Neural crest cell (in vitro differentiated cells): ENCODE results near the gene ENOSF1. TPM values are rescaled to one million over a fixed set of nuclear protein-coding genes. Genes with fewer than 3 reads are reported as not detected.
A peak's percentile ranks its signal among the peaks of the same experiment; 100 is the strongest.

Experiments used
- DNase-seq: peaks from one replicate; pipeline ENCODE4 v3.0.0; 2021; ENCODE audit warnings: low read depth, mixed read lengths, low spot score
- H3K27ac Mint-ChIP-seq: one replicate; pipeline ENCODE4 v1.8.0; 2021; ENCODE audit warnings: mild to moderate bottlenecking, mixed read lengths; ENCODE audit not compliant: unreplicated experiment
- H3K27me3 Mint-ChIP-seq: 2 replicates; pipeline ENCODE4 v1.8.0; 2021; ENCODE audit warnings: low read depth, mild to moderate bottlenecking, mixed read lengths
- H3K36me3 Mint-ChIP-seq: 2 replicates; pipeline ENCODE4 v1.8.0; 2021; ENCODE audit warnings: low read depth, mild to moderate bottlenecking, mixed read lengths
- H3K4me1 Mint-ChIP-seq: 2 replicates; pipeline ENCODE4 v1.8.0; 2021; ENCODE audit warnings: mixed read lengths
- H3K4me3 Mint-ChIP-seq: one replicate; pipeline ENCODE4 v1.8.0; 2021; ENCODE audit warnings: mild to moderate bottlenecking, mixed read lengths
- H3K9me3 Mint-ChIP-seq: 2 replicates; pipeline ENCODE4 v1.8.0; 2021; ENCODE audit warnings: mixed read lengths
- total RNA-seq: library from RNA; stranded (reverse); gene quantifications from 2 replicates; pipeline ENCODE4 v1.2.1, GENCODE V29; 2021
- TF ChIP-seq, protein P1 (sequence below): fragments of 200-600 bp; sonication (generic); conservative IDR thresholded peaks from 2 replicates; pipeline ENCODE4 v1.5.0; 2021; ENCODE audit warnings: antibody characterized with exemption, mild to moderate bottlenecking

ENOSF1 gene
- total RNA-seq, 1 donor from 2014 or later: 78.6 TPM

DNA sequence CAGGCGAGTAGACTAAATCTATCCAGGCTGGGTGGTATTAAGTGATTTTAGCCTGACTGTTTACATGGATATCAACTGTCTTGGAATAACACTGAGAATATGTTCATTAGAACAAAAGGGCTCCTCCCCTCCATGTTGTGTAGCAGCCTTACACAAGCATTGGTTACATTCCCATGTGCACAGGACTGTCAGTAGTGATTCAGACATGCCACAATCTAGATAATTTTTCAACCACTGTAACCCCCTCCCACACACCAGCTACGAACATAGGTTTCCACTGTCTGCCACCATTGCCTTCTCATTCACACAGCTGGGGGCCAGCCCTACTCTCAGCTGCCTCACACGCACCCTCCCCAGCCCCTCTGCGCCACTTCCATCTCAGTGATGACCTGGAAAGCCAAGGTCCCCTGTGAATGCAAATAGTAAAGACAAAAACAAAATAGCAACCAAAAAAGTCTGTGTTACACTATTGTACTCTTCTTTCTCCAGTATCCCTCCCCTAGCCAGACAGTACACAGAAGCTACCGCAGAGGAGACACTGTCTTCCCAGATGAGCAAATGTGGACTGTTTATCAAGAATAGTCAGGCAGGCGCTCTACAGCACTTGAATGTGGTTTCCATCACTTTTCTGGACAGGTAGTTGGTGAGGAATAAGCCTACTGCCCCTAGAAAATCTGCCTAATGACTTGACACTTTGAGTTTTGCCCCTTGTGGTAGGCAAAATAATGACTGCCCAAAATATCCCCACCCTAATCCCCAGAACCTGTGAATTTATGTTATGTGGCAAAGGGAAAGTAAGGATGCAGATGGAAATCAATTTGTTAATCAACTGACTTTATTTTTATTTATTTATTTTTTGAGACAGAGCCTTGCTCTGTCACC, 82.9 kb downstream of the ENOSF1 start:
- H3K9me3 Mint-ChIP-seq: peaks cover 2% of the 10 kb centered on the region
- H3K36me3 Mint-ChIP-seq: no peaks in the 10 kb centered on the region

DNA sequence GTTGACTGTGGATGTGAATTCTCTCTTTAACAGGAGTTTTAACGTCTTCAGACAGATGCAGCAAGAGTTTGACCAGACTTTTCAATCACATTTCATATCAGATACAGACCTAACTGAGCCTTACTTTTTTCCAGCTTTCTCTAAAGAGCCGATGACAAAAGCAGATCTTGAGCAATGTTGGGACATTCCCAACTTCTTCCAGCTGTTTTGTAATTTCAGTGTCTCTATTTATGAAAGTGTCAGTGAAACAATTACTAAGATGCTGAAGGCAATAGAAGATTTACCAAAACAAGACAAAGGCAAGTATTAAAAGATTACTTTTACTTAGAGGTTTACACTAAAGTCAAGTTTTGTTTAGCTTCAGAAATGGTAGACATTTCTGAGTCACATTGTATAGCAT, 85.2 kb downstream of the ENOSF1 start:
- TF ChIP-seq, protein P1, sequence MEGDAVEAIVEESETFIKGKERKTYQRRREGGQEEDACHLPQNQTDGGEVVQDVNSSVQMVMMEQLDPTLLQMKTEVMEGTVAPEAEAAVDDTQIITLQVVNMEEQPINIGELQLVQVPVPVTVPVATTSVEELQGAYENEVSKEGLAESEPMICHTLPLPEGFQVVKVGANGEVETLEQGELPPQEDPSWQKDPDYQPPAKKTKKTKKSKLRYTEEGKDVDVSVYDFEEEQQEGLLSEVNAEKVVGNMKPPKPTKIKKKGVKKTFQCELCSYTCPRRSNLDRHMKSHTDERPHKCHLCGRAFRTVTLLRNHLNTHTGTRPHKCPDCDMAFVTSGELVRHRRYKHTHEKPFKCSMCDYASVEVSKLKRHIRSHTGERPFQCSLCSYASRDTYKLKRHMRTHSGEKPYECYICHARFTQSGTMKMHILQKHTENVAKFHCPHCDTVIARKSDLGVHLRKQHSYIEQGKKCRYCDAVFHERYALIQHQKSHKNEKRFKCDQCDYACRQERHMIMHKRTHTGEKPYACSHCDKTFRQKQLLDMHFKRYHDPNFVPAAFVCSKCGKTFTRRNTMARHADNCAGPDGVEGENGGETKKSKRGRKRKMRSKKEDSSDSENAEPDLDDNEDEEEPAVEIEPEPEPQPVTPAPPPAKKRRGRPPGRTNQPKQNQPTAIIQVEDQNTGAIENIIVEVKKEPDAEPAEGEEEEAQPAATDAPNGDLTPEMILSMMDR: no peak
- H3K27me3 Mint-ChIP-seq: no peaks in the 10 kb centered on the region
- H3K27ac Mint-ChIP-seq: no peak overlapping the region

More for the DNA sequence above, 82.9 kb downstream of the ENOSF1 start:
- Mint-ChIP-seq H3K27ac (peak overlapping the region; percentile 70), H3K4me1 (peaks cover 14% of the 10 kb centered on the region), H3K27me3 (no peaks in the 10 kb centered on the region), H3K4me3 (no peak overlapping the region)
- TF ChIP-seq, protein P1: peak; percentile 46
- DNase-seq: no peak

DNA sequence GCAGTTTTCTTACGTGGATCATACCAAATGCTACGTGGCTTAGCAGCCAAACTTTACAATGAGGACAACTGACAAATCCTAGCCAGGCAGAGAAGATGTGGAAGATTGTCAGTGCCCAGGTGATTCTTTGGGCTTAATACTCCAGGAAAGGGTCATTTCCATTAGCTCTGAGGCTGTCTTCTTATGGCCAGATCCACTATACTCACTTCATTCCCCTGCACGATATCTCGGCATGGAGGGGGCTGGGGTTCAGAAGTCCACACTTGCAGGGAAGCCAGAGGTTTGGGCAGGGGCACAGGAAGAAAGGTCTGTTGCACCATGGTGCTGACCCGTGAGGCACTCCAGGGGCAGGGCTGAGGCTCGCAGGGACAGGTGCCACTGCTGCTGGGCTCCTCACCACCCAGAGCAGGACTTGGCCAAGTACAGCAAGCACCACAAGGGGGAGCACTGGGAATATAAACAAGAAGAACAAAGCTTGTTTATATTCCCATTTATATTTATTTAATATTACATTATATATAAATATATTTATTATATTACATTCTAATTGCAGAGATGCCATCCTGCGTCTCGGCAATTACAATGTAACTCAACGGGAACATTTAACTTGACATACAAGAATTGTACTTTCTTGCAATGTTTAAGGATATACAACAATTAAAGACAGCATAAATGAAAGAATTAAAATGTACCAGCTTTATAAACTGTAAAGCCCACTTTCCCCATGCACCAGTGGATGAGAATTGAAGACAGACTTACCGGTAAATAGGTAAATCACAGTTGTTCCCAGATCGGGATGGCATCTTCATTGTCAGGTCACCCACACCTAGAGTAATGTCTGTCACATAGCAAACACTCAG, 88.4 kb downstream of the ENOSF1 start:
- Mint-ChIP-seq H3K4me3 (no peak overlapping the region), H3K4me1 (no peaks in the 10 kb centered on the region), H3K9me3 (no peaks in the 10 kb centered on the region), H3K27me3 (no peaks in the 10 kb centered on the region), H3K36me3 (no peaks in the 10 kb centered on the region), H3K27ac (no peak overlapping the region)
- TF ChIP-seq, protein P1: peak; percentile 80
- peak; percentile 74 for DNase-seq

More for the DNA sequence above, 85.2 kb downstream of the ENOSF1 start:
- Mint-ChIP-seq H3K4me3 (no peak overlapping the region), H3K9me3 (no peaks in the 10 kb centered on the region), H3K36me3 (no peaks in the 10 kb centered on the region), H3K4me1 (peaks cover 4% of the 10 kb centered on the region)
- DNase-seq: no peak

DNA sequence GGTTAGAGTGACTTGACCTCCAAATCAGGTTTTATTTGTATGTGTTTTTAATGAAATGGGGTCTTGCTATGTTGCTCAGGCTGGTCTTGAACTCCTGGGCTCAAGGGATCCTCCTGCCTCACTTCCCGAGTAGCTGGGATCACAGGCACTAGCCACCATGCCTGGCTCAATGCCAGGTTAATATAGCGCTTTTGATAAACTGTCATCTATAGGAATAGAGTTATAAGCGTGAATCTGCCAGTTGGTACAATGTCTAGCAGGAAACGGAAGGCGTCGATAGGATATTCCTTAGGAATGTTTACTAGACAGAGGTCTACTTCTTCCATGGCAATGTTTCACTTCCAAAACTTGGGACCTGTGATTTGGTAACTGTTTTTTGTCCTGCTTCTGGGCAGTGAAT, 90.1 kb downstream of the ENOSF1 start:
- H3K27ac Mint-ChIP-seq: no peak overlapping the region
- TF ChIP-seq, protein P1: no peak
- H3K27me3 Mint-ChIP-seq: no peaks in the 10 kb centered on the region
- no peak for DNase-seq
- no peaks in the 10 kb centered on the region for H3K4me1 Mint-ChIP-seq
- H3K4me3 Mint-ChIP-seq: no peak overlapping the region
- H3K36me3 Mint-ChIP-seq: no peaks in the 10 kb centered on the region
- no peaks in the 10 kb centered on the region for H3K9me3 Mint-ChIP-seq

DNA sequence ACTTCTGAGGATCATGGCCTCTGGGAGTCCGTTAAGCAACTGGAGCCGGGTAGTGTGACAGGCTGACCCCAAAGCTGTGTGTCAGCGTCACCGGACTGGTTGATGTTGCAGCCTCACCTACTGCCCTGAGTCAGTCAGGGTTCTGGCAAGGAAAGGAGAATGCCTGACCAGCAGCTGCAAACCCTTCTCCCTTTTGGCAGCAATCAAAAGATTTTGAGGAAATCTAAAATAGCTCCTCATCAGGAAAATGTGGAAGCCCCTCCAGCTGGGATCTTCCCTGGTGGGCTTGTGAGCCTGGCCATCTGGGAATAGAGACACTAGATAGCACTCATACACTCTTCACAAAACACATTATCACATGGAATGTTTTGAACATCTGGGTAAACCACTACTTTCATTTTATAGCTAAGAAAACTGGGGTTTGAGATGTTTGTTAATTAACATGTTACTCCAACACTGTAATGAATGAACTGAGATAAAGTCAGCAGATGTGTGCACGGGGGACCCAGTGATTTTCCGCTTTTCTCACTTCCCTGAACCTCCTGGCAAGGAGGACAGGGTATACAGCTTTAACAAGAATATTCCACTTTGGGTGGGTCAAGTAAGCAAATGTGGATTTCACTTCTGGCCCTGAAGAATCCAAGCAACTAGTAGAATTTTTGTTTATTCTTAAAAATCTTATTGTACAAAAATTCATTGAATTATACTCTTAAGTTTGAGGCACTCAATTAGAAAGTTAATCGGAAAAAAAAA, 91.0 kb downstream of the ENOSF1 start:
- Mint-ChIP-seq H3K27ac (no peak overlapping the region), H3K36me3 (no peaks in the 10 kb centered on the region), H3K9me3 (no peaks in the 10 kb centered on the region), H3K27me3 (no peaks in the 10 kb centered on the region), H3K4me3 (no peak overlapping the region), H3K4me1 (no peaks in the 10 kb centered on the region)
- DNase-seq: no peak
- TF ChIP-seq, protein P1: no peak
